GM12878 (cell line): ENCODE data around the gene ABCB9. TPM values are rescaled to one million over a fixed set of nuclear protein-coding genes. Genes with fewer than 3 reads are reported as not detected.

Source experiments
- ATAC-seq: fragments of 200-7000 bp; cut with Tn5 transposase; 3 replicates; pipeline ENCODE4 v1.9.1; 2020; ENCODE audit warnings: mild to moderate bottlenecking, moderate library complexity
- BruUV-seq: library from RNA; stranded (reverse); fragments of 400-500 nt; replicated peaks from 2 replicates; lab custom pipeline; 2021; lab: Mats Ljungman, UMichigan
- CTCF ChIA-PET: fragments of 300-600 bp; sonication (Branson Sonifier 250); formaldehyde crosslinking; extraction: SDS; loops from one replicate; lab custom pipeline; 2021; ENCODE audit warnings: inconsistent platforms; lab: Yijun Ruan, JAX
- POLR2A ChIA-PET: fragments of 350-600 bp; formaldehyde crosslinking; extraction: SDS; loops from one replicate; lab custom pipeline; 2021; ENCODE audit warnings: inconsistent platforms; lab: Charles Lee
- RAD21 ChIA-PET: fragments of 300-600 bp; sonication (Branson Sonifier 250); formaldehyde crosslinking; loops from one replicate; lab custom pipeline; 2023; ENCODE audit warnings: antibody characterized with exemption; ENCODE audit not compliant: unreplicated experiment; lab: Charles Lee
- SMC1A ChIA-PET: fragments of 300-600 bp; sonication (Branson Sonifier 250); formaldehyde crosslinking; loops from one replicate; lab custom pipeline; 2023; ENCODE audit not compliant: unreplicated experiment, uncharacterized antibody; lab: Charles Lee
- DNase-seq: peaks from one replicate; pipeline ENCODE4 v3.0.0-alpha.2; 2011; ENCODE audit warnings: low read depth, low spot score
- FAIRE-seq: peaks from 3 replicates; lab custom pipeline; 2011; peaks lifted over from hg19 to GRCh38; lab: Jason Lieb, UNC
- H2AFZ ChIP-seq: 2 replicates; pipeline ENCODE4 v1.6.0; 2011; ENCODE audit warnings: low read depth, low read length, control low read depth; ENCODE audit not compliant: control insufficient read depth
- H3K27ac ChIP-seq: 2 replicates; pipeline ENCODE4 v1.5.1; 2011; ENCODE audit warnings: control low read depth; ENCODE audit not compliant: control insufficient read depth, insufficient read depth
- H3K27me3 ChIP-seq, 2 experiments: replicated peaks in 1 of 2; 2 replicates each; pipeline versions ENCODE4 v1.6.0 to v1.6.1; 2011; ENCODE audit warnings: low read length in 1 of 2; ENCODE audit not compliant: control insufficient read depth in 2 of 2, insufficient read depth in 2 of 2
- H3K36me3 ChIP-seq, 2 experiments: 2 replicates each; pipeline ENCODE4 v1.5.1; 2011; ENCODE audit warnings: low read length in 1 of 2; ENCODE audit not compliant: control insufficient read depth in 2 of 2, insufficient read depth in 2 of 2
- H3K4me1 ChIP-seq: 2 replicates; pipeline ENCODE4 v1.6.1; 2011; ENCODE audit warnings: mild to moderate bottlenecking, low read length, moderate library complexity, mixed read lengths; ENCODE audit not compliant: control insufficient read depth, insufficient read depth
- H3K4me2 ChIP-seq: 2 replicates; pipeline ENCODE4 v1.6.0; 2011; ENCODE audit warnings: control low read depth; ENCODE audit not compliant: control insufficient read depth, insufficient read depth
- H3K4me3 ChIP-seq: fragments of 200-600 bp; sonication (generic); 2 replicates; pipeline ENCODE4 v1.5.1; 2016
- H3K79me2 ChIP-seq: 2 replicates; pipeline ENCODE4 v1.6.0; 2011; ENCODE audit warnings: low read length; ENCODE audit not compliant: control insufficient read depth, insufficient read depth
- H3K9ac ChIP-seq: 2 replicates; pipeline ENCODE4 v1.8.0; 2011; ENCODE audit warnings: low read length, control low read depth, mixed read lengths; ENCODE audit not compliant: control insufficient read depth, insufficient read depth
- H3K9me3 ChIP-seq: replicated peaks from 3 replicates; pipeline ENCODE4 v1.5.1; 2011; ENCODE audit warnings: mild to moderate bottlenecking, low read length; ENCODE audit not compliant: control insufficient read depth, insufficient read depth
- H4K20me1 ChIP-seq: 2 replicates; pipeline ENCODE4 v1.6.0; 2011; ENCODE audit not compliant: control insufficient read depth, insufficient read depth
- CBFB ChIP-seq: IDR thresholded peaks from 2 replicates; pipeline ENCODE4 v1.6.1; 2016; ENCODE audit warnings: antibody characterized with exemption, low read depth
- E2F8 ChIP-seq: fragments of 450-650 bp; IDR thresholded peaks from 2 replicates; pipeline ENCODE4 v1.6.1; 2018; ENCODE audit warnings: mild to moderate bottlenecking, low read depth, moderate library complexity; ENCODE audit not compliant: partially characterized antibody
- EED ChIP-seq: sonication (generic); IDR thresholded peaks from 2 replicates; pipeline ENCODE4 v1.6.1; 2016; ENCODE audit warnings: antibody characterized with exemption, low read depth
- FOXK2 ChIP-seq: fragments of 450-650 bp; IDR thresholded peaks from 2 replicates; pipeline ENCODE4 v1.6.1; 2017; ENCODE audit warnings: mild to moderate bottlenecking, moderate library complexity
- FOXM1 ChIP-seq: IDR thresholded peaks from 2 replicates; pipeline ENCODE4 v1.6.1; 2012; ENCODE audit warnings: low read depth, mild to moderate bottlenecking, inconsistent platforms, low read length, moderate library complexity
- HCFC1 ChIP-seq: fragments of 150-350 bp; IDR thresholded peaks from 2 replicates; pipeline ENCODE4 v1.6.1; 2014; ENCODE audit warnings: low read length
- HSF1 ChIP-seq: fragments of 150-350 bp; IDR thresholded peaks from 2 replicates; pipeline ENCODE4 v1.6.1; 2014; ENCODE audit warnings: mild to moderate bottlenecking, low read depth, low read length
- IRF3 ChIP-seq: fragments of 450-650 bp; IDR thresholded peaks from 2 replicates; pipeline ENCODE4 v1.6.1; 2014; ENCODE audit warnings: mild to moderate bottlenecking
- KLF5 ChIP-seq: fragments of 450-650 bp; IDR thresholded peaks from 2 replicates; pipeline ENCODE4 v1.6.1; 2014; ENCODE audit warnings: mild to moderate bottlenecking; ENCODE audit not compliant: partially characterized antibody
- MYC ChIP-seq: IDR thresholded peaks from 2 replicates; pipeline ENCODE4 v1.6.1; 2011; ENCODE audit warnings: mild to moderate bottlenecking, low read length, moderate library complexity, inconsistent platforms; ENCODE audit not compliant: insufficient read depth, insufficient replicate concordance, insufficient read length, severe bottlenecking
- RUNX3 ChIP-seq: IDR thresholded peaks from 2 replicates; pipeline ENCODE4 v1.6.1; 2012; ENCODE audit warnings: low read length, inconsistent platforms
- SMARCA5 ChIP-seq: fragments of 450-650 bp; IDR thresholded peaks from 2 replicates; pipeline ENCODE4 v1.6.1; 2017; ENCODE audit warnings: mild to moderate bottlenecking
- SREBF1 ChIP-seq: IDR thresholded peaks from 2 replicates; pipeline ENCODE4 v1.6.1; 2012; ENCODE audit warnings: mild to moderate bottlenecking, low read length
- STAT3 ChIP-seq: IDR thresholded peaks from 2 replicates; pipeline ENCODE4 v1.6.1; 2011; ENCODE audit warnings: low read depth, low read length, improper control_type of control experiment
- ZNF622 ChIP-seq: fragments of 450-650 bp; IDR thresholded peaks from 2 replicates; pipeline ENCODE4 v1.6.1; 2017; ENCODE audit warnings: mild to moderate bottlenecking, inconsistent platforms
- WGBS: methylation state at CpG from one replicate; pipeline ENCODE4 v1.1.6; 2016; ENCODE audit warnings: low lambda C conversion rate; ENCODE audit not compliant: insufficient replicate concordance, insufficient coverage; ENCODE audit errors: missing lambda C conversion rate; 5-methylcytosine and 5-hydroxymethylcytosine counted together
- in situ Hi-C: fragments of 300-500 bp; cut with MboI; formaldehyde crosslinking; loops from 9 replicates; pipeline ENCODE4 v1.14.3; 2018; ENCODE audit warnings: mixed read lengths
- intact Hi-C: fragments of 100-400 bp; cut with micrococcal nuclease; formaldehyde crosslinking; loops from one replicate; pipeline ENCODE4 v1.14.2; 2022; ENCODE audit not compliant: unreplicated experiment
- polyA plus RNA-seq, 11 experiments: library from polyadenylated mRNA; depleted of rRNA in 4 of 11; unstranded in 6 of 11; stranded (reverse) in 5 of 11; fragments of >200 nt; fragmentation: Nextera tagmentation in 4 of 11; fragmentation: Illumina TruSeq in 1 of 11; extraction: Ambion mirVana in 4 of 11; extraction: Trizol in 1 of 11; gene quantifications; 1 replicate in 1 of 11; 2 replicates in 10 of 11; pipeline versions ENCODE4 v1.2.1 to v1.2.3, GENCODE V29; 2011 to 2016; ENCODE audit warnings: inconsistent platforms in 2 of 11, missing spikeins in 2 of 11, low read depth in 1 of 11
- total RNA-seq, 4 experiments: library from RNA; depleted of rRNA in 3 of 4; stranded (reverse); fragments of >200 nt in 3 of 4; fragmentation: Illumina TruSeq in 1 of 4; extraction: Trizol in 1 of 4; gene quantifications; 2 replicates each; pipeline versions ENCODE4 v1.2.1 to v1.2.3, GENCODE V29; 2013 to 2021

Gene ABCB9
- total and polyA plus RNA-seq, 10 of the 15 experiments (the other 5 are each of a cell fraction or from before 2014, with no cell fraction given) = 0.37 to 4.9 (median 3.1) TPM

- Histone ChIP-seq H3K27ac (no peak overlapping the region), H3K4me3 (no peak overlapping the region), H3K36me3 (peaks cover 0 to 5% of the 10 kb centered on the region in 2 experiments; a peak in 2 of 4 replicates), H4K20me1 (no peaks in the 10 kb centered on the region; the same call in 1 of the 2 replicates), H3K9me3 (no peaks in the 10 kb centered on the region), H2AFZ (no peak overlapping the region), H3K79me2 (peaks cover 47% of the 10 kb centered on the region), H3K27me3 (no peaks in the 10 kb centered on the region; a peak in 1 of 4 replicates), H3K4me2 (no peak overlapping the region; the same call in 1 of the 2 replicates), H3K9ac (no peak overlapping the region), H3K4me1 (peaks cover 31% of the 10 kb centered on the region)
- BruUV-seq = no TSS peak
- ChIA-PET POLR2A (interaction anchor here (2.1 to 5.6 kb wide), 3 partner anchors 7 to 14 kb away, joined by 6 to 25 read pairs (median 15); partner anchors contain the start of gene VPS37B), CTCF (interaction anchor here (1.2 to 8.9 kb wide), 4 partner anchors 12 to 354 kb away, joined by 4 to 107 read pairs (median 19); partner anchors contain the start of gene VPS37B), RAD21 (no interaction called here), SMC1A (interaction anchor here (0.6 to 7.6 kb wide), 7 partner anchors 10 to 157 kb away, joined by 3 to 64 read pairs (median 3); no protein-coding TSS in a partner anchor)
- no peak for TF ChIP-seq EED
- no peak for TF ChIP-seq HSF1
- no peak for TF ChIP-seq FOXM1
- no peak for TF ChIP-seq RUNX3
- no peak for TF ChIP-seq STAT3
- TF ChIP-seq IRF3 = no peak
- TF ChIP-seq FOXK2 = no peak
- TF ChIP-seq SREBF1 = no peak
- TF ChIP-seq ZNF622 = no peak
- TF ChIP-seq HCFC1 = no peak
- TF ChIP-seq SMARCA5 = no peak
- no peak for TF ChIP-seq E2F8
- no peak for TF ChIP-seq KLF5
- no peak for TF ChIP-seq MYC
- no peak for TF ChIP-seq CBFB
- in situ Hi-C loops (no loop called here), intact Hi-C loops (loop anchor here (10.0 kb wide), 1 partner anchor 1891 kb away; no protein-coding TSS in a partner anchor)
- ATAC-seq (no peak), DNase-seq (no peak), FAIRE-seq (no peak)
- 72% methylated on average over 6 of the region's 6 CpGs for WGBS
Observed at GRCh38 chr12:122884091-122884826, 82.0 kb downstream of the ABCB9 start.
